Posterior vena cava (tissue), 2 donors: ENCODE results near the gene SSPN. TPM values are rescaled to one million over a fixed set of nuclear protein-coding genes. Genes with fewer than 3 reads are reported as not detected.
A peak's percentile ranks its signal among the peaks of the same experiment; 100 is the strongest.

ENCODE experiments used
- DNase-seq: peaks from one replicate; pipeline ENCODE4 v3.0.0-alpha.2; 2020; ENCODE audit warnings: low spot score
- intact Hi-C, 2 donors: fragments of 100-400 bp; cut with DNase I; formaldehyde crosslinking; loops; one replicate each; pipeline versions ENCODE4 v1.14.1 to v1.14.2; 2022 to 2023
- long read RNA-seq, 2 donors: library from polyadenylated mRNA; unstranded; transcript quantifications; one replicate each; pipeline ENCODE4 v2.0.0, GENCODE V29; 2020 to 2021
- total RNA-seq, 2 donors: library from RNA; stranded (reverse); fragmentation: NEBNext Ultra II Directional; extraction: Animal tissue kit (Norgen Biotek cat#: 25700); gene quantifications; one replicate each; pipeline ENCODE4 v1.2.1, GENCODE V29; 2021
- donor health status: DM: yes; HTN: yes; CAD: no.
- donor health status: DM: yes; HTN: yes; CAD: no.

Gene SSPN, protein sequence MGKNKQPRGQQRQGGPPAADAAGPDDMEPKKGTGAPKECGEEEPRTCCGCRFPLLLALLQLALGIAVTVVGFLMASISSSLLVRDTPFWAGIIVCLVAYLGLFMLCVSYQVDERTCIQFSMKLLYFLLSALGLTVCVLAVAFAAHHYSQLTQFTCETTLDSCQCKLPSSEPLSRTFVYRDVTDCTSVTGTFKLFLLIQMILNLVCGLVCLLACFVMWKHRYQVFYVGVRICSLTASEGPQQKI
- total RNA-seq, result 10 to 100 TPM; 47.4 to 65.4 TPM
- long read RNA-seq, donor 1, full-length matches to known transcripts, result 9 of 10 reads
- long read RNA-seq, donor 1, partial matches to known transcripts, result 0 of 10 reads
- long read RNA-seq, donor 1, other reads (novel, unspliced or antisense), result 1 of 10 reads
- long read RNA-seq, donor 2, full-length matches to known transcripts, result 5 of 9 reads
- long read RNA-seq, donor 2, partial matches to known transcripts, result 0 of 9 reads
- long read RNA-seq, donor 2, other reads (novel, unspliced or antisense), result 4 of 9 reads

DNA sequence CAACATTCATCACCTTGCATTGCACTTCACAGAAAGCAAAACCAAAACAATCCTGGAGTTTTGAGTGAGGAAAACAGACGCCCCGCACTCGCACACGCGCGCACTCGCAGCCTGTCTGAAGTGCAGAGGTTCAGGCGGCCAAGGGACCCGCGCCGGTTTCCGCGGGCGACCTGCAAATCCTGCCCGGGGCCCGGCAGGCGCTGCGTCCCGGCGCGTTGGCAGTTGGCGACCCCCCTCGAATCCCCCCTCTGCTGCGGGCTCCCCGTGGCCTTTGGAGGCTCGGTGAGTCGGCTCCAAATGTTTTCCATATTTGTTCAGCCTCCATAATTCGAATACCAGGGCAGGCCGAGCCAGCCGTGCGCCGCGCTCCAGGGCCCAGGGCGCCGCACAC, at the start of gene SSPN:
Gene SSPN, plus strand, starts transcription at position 324 of the 391 bp plus-strand sequence. CDS start 100 bp downstream, outside the sequence.
- peak; percentile 92 for DNase-seq
- intact Hi-C loops, result loop anchor here in 1 of 2 donors (10.0 kb wide), 1 partner anchor 70 kb away; the partner anchor contains the start of gene BHLHE41

DNA sequence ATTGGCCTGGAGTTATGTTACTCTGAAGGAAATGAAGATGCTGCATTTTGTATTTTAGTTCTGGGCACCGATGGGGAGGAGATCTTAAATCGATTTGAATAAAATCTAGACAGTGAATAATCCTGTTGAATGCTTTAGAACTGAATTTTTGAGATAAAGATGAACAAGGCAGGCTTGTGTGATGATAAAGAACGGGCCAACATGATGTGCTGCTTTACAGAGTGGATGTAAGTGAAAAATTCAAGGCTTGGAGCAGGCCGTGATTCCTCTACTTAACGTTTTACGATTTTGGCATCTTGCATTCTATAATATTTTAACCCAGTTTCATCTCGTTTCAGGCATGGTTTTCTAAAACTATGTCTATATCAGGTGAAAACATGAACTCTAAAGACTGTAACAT, 47.1 kb upstream of the SSPN start:
- intact Hi-C loops, result no loop called here
- no peak for DNase-seq

DNA sequence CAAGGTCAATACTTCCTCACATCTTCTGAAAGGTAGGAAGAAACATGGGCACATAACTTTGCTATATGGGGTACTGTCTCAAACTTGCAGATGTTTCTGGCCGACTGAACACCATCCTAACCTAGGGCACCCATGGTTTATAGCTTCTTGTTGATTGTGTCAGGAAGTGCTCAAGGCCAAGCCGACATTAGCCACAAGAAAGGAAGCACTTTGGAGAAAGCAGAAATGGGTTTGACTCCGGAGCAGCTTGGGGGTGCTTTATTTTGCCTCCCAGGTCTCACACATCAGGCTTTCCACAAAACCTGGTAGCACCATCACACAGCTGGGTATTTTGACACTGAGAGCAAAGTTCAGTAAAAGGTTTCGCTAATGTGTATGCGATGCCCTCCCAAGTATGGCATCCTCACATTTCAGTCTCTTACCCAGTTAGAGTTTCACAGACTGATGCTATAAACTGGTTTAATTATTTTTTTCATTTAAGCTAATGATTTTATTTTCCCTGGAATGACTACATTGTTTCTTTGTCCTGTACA, 45.3 kb upstream of the SSPN start:
- no peak for DNase-seq
- intact Hi-C loops, result loop anchor here in 1 of 2 donors (1.0 kb wide), 1 partner anchor 24 kb away; no protein-coding TSS in a partner anchor

DNA sequence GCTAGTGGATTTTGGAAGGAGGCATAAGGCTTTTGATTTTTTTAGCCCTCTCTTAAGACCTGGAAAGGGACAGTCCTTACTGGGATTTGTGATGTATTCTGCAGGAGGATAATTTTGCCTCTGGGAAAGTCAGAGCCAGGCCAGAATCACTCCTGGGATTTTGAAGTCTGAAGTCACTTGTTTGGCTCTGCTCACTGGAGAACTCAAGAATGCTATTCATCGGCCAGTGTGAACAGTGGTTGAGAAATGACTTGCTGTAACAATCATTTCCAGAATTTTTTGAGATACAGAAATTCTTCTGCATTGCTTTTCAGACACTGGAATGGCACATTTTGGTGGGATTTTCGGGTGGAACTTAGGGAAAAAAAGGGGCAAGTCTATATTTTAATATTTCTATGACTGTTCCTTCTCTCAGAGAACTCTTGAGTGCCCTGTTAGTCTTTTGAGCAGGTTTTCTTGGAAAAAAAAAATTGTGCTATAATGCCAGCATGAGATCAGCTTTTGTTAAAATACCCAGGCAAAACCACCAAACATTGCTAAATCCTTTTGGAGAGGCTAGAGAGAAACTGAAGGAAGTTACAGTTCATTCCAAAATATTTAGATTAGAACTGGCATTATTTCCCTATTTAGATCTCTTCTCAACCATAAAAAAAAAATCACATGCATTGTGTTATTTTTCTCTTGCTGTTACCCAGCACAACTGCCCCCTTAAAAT, 44.5 kb upstream of the SSPN start:
- DNase-seq, result no peak

DNA sequence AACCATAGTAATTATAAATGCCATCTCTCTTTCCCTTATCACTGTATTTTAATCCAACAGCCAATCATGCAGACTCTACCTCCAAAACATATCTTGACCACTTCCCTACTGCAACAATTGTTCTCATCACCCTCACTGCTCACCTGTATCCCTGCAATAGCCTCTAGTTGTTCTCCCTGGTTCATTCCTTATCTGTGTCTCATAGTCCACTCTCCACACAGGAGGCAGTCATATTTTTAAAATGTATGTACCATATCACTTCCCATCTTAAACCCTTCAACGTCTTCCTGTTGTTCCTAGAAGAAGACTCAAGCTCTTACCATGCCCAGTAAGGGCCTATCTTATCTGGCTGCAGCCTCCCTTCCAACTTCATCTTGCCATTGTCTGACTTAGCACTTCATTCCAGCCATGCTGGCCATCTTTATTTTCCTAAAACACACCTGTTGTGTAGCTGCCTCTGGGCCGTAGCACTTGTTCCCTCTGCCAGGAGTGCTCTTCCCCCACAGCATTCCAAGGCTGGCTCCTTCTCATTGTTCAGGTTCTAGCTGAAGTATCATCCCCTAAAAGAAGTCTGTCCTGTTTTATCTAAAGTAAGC, 42.8 kb upstream of the SSPN start:
- no peak for DNase-seq
- intact Hi-C loops, result no loop called here

More for the DNA sequence above, 44.5 kb upstream of the SSPN start:
- intact Hi-C loops, result loop anchor here in 1 of 2 donors (1.0 kb wide), 1 partner anchor 25 kb away; no protein-coding TSS in a partner anchor

DNA sequence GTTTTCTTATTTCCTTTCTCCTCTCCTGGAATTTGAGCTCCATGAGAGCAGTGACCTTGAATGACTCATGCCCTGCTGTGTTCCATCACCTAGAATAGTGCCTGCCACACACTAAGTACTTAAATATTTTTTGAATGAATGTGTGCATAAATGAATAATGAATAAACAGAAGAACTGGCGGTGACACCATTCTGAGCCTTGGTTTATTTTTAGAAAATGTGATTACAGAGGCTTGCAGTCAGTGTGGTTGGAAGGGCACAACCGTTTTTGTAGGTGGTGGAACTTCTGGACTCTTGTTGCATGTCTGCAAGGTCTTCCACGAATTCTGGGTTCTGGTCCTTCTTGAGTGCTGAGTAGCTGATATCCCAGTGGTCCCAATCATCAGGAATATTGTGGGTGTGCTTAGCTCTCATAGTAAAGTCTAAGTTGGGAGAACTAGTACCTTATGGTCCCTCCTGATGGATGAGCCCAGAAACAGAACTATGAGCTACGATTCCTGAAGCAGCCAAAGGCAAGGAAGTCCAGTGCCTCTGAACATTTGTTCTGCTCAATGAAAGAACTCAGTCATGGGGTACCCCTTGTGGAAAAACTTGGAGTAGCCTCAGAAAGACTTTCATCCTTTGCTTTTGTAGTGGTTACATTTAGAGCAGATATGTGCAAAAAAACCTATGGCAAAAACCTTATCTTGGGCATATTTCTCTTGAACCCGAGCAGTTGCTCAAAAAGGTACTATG, 41.8 kb upstream of the SSPN start:
- intact Hi-C loops, result no loop called here
- DNase-seq, result no peak

DNA sequence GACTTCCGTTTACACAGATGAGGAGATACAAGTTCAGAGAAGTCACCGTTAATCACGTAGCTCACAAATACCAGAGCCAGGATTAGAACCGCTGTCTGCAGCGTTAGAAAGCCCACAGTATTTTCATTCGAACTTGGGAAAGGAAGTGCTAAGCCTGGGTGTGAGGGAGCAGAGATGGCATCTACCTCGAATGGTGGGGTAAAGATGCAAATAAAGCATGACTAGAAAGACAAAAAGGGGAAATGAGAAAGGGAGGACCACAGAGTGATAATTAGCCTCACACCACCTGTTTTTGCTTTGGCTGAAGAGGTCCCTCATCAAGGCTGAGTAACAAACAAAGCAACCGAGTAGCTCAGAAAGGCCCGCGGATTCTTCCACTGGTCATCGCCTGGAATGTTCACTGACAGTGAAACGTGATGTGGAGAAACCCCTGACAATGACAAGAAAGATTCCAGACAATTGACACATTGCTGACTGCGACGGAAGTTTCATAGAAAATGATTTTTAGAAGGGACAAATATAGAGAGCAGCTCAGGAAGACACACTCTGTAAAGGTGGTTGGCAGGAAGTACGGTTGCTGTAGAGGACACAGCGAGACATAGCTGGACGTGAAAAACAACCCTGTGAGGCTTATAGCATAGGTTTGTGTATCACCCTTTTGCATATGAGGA, 39.0 kb upstream of the SSPN start:
- no peak for DNase-seq
- intact Hi-C loops, result no loop called here

DNA sequence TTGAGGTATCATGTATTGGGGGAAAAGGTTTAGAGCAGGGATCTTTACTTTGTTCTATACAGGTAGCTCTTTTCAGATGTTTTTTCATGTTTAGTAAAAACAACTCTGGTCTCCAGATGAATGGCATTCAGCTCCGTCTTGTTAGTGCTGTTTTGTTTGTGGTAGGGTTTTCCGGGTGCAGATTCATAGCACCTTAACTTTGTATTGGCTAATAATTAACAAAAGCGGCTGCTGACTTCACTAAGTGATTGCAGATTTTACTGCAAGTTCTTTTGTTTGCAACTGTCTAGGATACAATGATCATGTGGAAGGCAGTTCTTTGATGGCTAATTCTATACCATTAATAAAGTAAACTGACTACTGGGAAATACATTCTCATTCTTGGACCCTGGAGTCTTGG, 38.4 kb upstream of the SSPN start:
- DNase-seq, result no peak
- intact Hi-C loops, result no loop called here

DNA sequence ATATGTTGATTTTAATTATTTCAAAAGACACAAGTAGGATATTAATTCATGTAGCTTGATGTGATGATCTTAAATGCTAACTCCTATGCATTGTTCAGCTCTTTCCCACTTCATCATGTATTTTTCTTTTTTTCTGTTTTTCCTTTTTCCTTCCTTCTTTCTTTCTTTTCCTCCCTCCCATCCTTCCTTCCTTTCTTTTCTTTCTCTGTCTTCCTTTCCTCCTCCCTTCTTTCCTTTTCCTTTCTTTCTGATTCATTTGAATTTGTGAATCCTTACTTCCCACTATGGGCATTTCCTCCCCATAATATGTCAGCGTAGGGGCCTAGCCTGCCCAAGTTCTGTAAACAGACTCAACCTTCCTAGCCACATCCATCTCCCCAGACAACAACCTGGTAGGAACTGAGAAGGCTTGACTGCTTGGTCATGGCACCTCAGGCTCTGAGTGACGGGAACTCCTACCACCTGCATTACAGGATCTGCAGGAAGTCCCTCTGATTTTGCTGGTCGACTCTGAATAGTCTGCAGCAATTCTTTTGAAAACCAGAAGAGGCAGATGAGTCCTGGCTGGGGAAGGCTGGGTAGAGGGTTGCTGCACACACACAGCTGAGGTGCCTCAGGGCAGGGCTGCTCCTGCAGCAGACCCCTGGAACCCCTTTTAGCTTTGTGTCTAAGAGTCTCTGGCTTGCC, 37.2 kb upstream of the SSPN start:
- intact Hi-C loops, result no loop called here
- no peak for DNase-seq

DNA sequence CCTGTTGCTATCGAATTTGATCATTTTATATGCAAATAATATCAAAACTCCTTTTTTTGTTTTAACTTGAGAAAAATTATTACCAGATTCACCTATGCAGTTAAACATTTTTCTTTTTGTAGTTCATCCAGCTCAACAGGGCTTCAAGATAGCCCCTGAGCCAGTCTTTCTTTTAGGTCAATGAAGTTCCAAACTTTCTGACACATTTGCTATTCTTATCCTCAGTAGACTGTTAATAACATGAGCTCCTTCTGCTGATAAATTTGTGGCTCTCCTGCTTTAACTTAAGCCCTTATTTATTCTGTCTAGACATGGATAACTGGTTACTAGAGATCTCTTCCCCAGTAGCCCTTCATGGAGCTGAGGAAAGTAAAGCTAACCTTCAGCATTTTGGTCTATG, 33.2 kb upstream of the SSPN start:
- intact Hi-C loops, result no loop called here
- DNase-seq, result no peak

DNA sequence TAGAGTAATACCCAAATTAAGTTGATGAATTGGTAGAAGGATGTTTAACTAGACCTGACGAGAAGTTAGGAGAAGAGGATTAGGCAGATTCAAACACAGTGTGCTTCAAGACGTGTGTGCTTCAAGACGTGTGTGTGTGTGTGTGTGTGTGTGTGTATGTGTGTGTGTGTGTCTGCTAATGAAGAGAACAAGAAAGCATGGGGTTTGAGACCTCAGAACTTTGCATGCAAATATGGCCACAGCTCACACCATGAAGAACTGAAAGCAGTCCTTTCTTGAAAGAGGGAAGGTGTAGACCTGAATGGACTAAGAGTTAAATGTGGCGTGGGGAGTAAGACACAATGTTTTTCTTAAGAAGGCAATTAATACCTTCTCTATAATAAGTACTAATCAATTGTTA, 32.5 kb upstream of the SSPN start:
- no peak for DNase-seq
- intact Hi-C loops, result no loop called here

DNA sequence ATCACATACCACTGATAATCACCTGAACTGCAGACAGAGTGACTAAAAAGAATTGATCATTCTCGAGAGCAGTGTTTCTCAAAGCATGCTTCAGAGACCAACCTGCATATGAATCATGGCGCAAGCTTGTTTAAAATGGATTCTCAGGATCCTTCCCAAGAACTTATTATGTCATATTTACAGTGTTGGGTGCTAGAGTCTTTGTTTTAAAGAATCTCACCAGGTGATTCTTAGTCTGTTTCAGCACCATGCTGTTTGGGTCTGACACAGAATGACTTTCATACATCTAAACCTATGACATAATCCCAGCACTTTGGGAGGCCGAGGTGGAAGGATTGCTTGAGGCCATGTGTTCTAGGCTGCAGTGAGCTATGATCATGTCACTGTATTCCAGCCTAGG, 31.3 kb upstream of the SSPN start:
- no peak for DNase-seq
- intact Hi-C loops, result no loop called here

DNA sequence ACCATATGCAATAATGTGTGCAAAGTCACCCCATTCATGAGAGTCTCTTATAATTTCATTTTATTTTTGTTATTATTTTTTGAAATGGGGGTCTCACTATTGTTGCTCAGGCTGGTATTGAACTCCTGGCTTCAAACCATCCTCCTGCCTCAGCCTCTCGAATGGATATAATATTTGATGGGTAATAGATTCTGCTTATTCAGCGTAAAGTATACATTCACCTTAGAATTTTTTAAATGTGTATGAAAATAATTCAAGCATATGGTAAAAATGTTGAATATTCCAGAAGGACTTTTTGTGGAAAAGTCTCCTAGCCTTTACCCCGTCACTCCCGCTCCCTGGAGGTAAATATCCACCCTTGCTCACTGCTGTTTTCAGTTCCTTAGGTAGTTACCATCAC, 23.4 kb upstream of the SSPN start:
- DNase-seq, result no peak
- intact Hi-C loops, result no loop called here

DNA sequence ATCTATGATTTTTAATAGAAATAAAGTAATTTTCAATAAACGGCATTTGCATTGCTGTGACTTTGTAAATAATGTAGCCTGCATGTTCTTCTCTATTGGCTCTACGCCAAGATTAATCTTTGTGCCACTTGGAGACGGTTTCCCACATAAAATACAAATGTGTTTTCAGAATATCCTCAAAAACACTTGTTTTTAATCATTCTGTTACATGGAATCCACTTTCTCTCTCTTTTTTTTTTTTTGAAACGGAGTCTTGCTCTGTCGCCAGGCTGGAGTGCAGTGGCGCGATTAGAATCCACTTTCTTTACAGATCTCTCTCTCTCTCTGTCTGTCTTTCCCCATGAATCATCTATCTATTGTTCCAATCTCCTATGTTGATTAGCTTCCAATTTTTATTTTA, 22.8 kb upstream of the SSPN start:
- DNase-seq, result no peak
- intact Hi-C loops, result no loop called here

DNA sequence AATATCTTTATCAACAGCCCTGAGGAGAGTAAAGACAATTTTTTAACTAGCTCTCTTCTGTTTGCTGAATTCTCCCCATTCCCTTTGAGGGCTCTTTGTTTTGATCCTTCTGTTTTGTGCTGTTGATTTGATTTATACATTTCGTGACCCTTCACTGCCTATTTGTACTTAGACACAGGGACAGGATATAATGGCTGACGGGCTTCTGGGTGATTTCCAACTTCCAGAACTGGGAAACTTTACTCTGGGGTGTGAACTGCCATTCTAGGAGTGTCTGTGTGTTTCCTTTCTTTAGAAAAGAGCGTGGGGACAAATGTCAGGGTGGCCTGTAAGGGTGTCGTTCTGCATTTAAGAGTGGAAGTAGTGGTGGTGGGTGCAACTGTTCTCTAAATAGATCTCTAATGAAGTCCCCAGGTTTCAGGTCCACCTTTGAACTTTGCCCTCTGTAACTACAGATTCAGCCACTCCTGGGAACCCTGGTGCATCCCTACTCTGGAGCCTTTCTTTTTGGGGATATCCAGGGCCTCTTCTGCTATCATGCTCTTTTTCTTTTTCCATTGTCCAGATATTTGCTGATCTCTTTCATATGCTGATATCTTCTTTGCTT, 22.3 kb upstream of the SSPN start:
- intact Hi-C loops, result no loop called here
- no peak for DNase-seq

DNA sequence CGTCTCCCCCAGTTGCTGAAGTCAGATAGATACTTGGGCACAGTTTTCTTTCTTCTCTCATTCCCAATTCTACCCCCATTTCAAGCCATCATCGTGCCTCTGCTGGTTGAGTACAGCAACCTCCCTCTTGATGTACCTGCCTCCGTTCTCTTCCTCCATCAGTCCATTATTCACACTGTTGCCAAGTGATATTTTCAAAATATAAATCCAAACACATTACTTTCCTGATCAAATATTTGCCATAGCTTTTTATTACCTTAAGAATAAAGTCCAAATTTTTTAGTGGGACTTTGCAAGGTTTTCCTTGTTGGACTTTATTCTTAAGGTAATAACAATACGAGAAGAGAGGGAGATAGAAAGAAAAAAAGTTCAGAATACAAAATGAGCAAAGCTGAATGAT, 18.6 kb upstream of the SSPN start:
- no peak for DNase-seq
- intact Hi-C loops, result no loop called here

DNA sequence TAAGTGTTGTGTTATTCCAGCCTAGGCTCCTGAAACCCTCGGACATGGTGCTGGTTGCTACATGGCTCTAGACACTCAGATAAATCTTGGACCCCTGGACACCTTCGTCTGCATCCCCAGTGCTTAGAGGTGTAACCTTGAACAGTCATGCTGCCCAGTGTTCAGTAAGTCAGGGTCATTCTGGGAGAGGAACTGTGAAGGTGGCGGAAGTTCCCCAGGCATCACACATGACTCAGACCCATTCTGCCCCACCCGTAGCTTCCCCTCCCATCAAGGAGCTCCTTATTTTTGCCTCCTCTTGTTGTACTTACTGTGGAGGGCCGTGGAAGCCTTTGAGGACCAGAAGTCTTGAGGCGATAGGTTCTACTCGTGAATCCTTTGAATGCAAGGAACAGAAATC, 18.1 kb upstream of the SSPN start:
- no peak for DNase-seq
- intact Hi-C loops, result no loop called here

DNA sequence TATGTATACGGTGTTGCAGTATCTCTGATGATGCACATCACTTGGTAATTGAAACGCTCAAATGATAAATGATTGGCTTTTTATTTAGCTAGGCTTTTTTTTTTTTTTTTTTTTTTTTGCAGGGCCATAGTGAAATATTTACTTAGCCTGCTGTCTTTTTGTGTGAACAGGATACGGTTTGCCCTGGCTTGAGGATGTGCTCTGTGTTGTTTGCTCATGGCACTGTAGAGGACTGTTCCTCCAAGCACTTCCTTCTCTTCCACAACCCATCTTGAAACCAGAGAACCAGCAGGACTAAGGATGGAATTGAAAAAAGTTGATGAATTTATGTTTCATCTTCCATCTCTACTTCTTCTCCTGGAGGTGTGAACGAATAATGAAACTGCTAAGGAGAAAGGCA, 15.5 kb upstream of the SSPN start:
- intact Hi-C loops, result no loop called here
- DNase-seq, result no peak
